ENCODE measurements around the gene SLC2A9.
"Not testable (repeated sequence)": the region's sequence is repeated elsewhere in the genome, so short reads cannot be mapped to it uniquely, and the experiment has no call there.

SLC2A9 gene

GRCh38 chr4:9994246-9994847 is 26.9 kb downstream of the SLC2A9 start:
- no peak for DNase-seq

DNA sequence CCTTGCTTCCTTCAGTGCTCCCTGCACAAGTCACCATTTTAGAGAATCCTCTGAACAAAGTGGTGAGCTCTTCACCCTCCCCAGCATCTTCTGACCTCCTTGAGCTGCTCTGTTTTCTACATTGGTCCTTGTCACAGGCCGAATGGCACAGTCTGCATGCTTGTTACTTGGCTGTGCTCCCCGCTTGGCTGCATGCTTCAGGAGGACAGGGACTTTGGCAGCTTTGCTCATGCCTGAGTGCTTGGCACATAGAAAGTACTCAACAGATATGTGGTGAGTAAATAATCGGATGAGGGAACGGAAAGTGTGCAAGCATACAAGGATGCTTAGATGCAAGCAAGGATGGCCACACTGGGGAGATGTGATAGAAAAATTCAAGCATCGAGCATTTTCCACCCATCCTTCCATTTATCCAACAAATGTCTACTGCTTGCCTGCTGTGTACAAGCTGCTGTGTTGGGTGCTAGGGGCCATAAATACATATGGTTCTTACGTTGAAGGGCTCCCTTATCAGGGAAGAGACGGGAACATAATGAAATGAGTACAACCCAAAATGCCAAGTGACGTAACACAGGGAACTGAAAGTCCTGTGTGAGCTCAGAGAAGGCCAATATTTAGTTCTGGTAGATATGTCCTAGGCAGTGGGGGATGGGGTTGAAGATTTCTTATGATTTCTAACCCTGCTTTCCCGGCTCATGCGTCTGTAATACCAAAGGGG is 31.2 kb downstream of the SLC2A9 start:
- no peak for DNase-seq

DNA sequence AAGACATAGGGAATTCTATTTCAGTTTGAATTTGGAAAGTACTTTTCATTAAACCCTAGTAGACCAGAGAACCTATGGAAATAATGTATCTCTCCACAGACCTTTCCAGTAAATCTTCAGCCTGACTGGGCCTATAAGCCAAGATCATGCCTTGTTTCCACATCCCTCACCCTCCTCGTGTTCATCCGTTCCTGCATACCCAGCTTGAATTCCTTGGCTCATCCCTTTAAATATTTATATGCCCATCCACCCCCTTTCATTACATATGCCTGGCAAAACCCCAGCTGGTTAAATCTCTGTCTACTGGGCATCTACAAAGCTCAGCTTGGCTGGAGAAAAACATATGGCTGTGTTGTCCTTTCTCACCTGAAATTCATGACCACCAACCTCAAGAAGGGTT is 32.4 kb downstream of the SLC2A9 start:
- DNase-seq = no peak

DNA sequence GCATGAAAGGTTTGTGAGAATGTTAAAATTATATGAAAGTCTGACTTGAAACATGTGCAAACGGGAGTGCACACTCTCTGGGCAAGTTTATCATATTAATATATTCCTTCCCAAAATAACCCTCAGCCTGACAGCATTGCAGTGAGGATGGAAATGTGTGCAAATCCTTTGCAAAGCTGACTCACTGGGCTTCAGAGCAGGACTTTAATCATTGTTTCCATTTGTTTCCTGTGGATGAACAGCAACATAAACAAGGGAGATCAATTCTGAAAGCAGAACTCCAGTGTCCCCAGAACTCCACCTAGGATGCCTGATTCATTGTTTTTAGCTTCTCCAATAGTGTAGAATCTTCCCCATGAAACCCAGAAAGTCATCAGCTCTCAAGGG is 32.9 kb downstream of the SLC2A9 start:
- DNase-seq = no peak

DNA sequence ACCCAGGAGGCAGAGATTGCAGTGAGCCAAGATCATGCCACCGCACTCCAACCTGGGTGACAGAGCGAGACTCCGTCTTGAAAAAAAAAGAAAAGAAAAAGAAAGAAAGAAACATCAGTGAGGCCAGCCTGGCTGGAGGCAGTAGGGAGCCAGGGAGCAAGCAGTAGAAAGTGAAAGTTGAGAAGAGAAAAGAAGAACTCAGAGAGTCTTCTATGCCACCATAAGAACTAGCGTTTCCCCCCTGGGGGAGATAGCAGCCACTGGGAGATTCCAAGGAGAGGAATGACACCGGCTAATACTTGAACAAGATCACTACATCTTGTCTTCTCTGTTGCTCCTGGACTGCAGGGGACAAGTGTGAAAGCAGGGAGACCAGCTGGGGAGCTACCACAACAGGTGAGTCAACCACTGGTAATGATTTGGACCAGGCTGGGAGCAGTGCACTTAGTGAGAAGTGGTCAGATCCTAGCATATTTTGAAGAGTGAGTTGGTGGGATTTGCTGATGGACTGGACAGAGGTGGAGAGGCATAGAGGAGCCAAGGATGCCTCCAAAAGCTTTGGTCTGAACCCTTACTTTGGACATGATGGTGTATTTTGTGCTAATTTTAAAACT is 33.4 kb downstream of the SLC2A9 start:
- DNase-seq = no peak

- DNase-seq = no peak
Measured at GRCh38 chr4:9984621-9985020, 36.7 kb downstream of the SLC2A9 start.

DNA sequence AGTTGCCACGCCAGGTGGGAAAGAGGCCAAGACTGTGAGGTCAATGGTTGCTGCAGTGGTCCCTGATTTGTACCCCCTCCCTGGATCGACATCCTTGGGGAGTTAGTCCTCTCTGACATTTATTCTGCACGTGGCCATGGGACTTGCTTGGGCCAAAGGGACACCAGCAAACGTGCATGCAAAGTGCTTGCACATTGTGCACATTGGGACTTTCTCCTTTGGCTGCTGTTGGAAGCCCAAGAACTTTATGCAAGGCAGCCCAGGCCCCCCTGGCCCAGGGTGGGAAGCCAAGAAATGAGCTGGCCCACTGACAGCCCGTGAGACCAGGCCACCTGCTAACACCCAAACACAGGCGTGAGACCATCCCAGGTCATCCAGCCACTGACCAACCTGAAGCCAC is 38.1 kb downstream of the SLC2A9 start:
- DNase-seq = no peak

- not testable (repeated sequence) for DNase-seq
Measured at GRCh38 chr4:9981899-9982298, 39.4 kb downstream of the SLC2A9 start.

GRCh38 chr4:9980898-9981297 is 40.4 kb downstream of the SLC2A9 start:
- no peak for DNase-seq

DNA sequence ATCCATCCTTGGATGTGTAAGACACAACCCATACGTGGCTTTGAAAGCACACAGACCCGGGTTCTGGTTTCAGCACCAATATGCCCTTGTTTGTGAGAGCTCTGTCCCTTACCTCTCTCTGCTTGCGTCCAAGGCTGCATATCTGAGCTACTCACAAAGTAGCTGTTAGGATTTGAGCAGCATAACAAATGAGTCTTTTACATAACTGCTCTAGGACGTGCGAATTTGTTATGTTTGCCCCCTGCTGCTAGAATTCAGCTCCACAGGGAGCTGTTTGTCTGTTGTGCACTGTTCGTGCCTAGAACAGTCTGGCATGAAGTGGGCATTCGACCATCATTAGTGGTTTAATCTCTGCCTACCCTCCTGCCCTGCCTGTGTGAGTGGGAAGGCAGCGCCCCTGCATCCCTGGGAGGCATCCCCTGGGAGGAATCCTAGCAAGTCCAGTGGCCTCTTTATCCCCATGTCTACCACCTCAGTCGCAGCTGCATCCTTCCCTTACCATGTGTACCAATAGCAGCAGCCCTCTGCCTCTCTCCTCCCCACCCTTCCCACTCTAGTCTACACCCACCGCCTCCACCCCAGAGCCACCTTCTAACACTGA is 42.1 kb downstream of the SLC2A9 start:
- no peak for DNase-seq

DNA sequence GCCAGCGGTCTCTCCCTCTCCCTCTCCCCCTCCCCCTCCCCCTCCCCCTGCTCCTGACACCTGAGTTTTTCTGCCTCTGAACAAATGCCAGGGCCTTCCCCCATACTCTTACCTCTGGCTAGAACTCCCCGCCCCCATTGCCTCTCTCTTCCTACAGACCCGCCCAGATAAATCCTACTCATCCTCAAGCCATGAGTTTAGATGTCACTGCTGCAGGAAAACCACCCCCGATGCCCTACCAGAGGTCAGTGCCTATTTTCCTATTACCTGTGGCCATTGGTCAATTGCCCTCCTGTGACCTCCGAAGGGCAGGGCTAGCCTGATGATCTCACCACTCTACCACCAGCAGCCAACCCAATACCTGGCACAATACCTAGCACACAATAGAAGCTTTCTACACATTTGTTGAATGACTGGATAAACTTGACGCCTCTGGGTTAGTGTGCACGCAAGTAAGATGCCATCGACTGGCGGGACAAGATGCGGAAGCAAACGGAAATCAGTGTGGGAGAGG is 43.7 kb downstream of the SLC2A9 start:
- DNase-seq = no peak

DNA sequence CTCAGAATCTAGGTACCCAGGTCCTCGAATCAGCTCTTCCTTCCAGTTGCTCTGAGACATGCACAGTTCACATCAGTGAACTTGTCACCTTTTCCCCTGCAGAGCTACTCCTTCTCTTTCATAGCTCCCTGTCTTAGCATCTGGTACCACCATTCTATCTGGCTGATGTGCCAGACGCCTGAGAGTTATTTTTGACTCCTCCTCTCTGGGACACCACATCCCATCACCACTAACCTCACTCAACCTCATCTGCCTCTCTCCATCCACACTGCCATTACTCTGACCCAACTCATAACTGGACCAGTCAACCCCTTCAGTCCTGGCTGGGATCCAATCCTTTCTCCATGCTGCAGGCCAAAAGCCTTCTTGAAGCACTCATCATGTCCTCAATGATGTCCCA is 44.5 kb downstream of the SLC2A9 start:
- DNase-seq = no peak

DNA sequence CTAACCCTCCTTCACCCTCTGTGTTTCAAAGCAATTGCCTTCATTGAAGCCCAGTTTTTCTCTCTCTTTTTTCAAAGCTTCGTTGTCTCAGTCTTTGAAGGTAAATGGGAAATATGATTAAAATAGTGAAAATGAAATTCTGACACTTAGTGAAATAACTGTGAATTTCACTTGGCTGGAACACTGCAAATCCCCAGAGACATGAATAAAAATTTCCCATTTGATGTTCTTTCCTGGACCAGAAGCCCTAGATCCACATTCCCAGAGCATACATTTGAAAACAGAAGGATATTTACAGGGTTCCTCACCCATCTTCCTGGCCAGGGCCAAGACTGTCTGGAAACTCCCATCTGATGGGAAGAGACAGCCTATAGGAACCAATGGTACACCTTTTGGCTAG is 45.0 kb downstream of the SLC2A9 start:
- DNase-seq = no peak

GRCh38 chr4:9971711-9972110 is 49.6 kb downstream of the SLC2A9 start:
- no peak for DNase-seq

DNA sequence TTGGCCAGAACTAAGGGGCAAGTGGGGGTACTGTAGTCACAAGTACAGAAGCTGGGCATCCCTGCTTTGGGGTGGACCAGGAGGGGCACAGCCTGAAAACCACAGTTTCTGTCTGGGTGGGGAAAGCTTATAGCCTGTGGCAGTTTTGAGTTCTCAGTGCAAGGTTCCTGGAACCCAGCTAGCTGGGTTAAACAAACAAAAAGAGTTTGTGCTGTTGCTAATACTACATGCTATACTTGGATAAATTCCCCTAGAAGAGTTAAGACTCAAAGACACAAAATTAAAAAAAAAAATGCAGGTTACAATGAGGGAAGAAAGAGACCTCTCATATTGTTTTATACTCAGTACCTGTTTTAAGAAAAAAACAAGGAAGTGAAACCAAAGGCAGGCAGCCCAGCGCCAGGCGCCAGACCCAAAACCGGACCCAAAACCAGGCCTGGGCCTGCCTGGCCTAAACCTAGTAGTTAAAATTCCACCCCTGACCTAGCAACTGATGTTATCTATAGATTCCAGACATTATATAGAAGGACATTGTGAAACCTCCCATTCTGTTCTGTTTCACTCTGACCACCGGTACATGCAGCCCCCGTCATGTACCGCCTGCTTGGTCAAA is 50.8 kb downstream of the SLC2A9 start:
- DNase-seq = no peak

DNA sequence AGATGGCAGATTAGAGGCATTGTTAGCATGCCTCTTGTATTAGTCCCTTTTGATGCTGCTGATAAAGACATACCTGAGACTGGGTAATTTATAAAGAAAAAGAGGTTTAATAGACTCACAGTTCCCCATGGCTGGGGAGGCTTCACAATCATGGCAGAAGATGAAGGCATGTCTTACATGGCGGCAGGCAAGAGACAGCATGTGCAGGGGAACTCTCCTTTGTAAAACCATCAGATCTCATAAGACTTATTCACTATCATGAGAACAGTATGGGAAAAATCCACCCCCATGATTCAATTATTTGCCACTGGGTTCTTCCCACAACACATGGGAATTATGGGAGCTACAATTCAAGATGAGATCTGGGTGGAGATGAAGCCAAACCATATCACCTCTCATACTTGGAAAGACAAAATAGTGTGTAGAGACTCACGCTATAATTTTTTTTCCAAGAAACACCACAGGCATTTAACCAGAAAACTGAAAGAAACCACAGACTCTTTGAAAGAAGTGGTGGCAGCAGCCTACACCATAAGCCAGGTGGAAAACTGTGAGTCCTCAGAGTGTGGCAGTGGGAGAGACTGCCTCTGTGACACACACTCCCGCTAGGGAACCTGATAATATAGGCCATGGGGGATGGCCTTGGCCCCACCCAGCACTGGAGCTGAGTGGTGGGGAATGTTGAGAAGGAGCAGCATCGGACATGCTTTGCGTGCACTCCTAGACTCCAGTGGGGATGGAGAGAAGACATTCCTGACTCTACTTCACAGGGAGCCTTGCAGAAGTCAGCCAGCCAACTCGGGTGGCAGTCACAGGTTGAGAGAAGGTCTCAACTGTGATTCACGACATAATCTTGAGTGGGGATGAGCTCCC is 51.5 kb downstream of the SLC2A9 start:
- DNase-seq = no peak

- no peak for DNase-seq
Measured at GRCh38 chr4:9968472-9968871, 52.8 kb downstream of the SLC2A9 start.

DNA sequence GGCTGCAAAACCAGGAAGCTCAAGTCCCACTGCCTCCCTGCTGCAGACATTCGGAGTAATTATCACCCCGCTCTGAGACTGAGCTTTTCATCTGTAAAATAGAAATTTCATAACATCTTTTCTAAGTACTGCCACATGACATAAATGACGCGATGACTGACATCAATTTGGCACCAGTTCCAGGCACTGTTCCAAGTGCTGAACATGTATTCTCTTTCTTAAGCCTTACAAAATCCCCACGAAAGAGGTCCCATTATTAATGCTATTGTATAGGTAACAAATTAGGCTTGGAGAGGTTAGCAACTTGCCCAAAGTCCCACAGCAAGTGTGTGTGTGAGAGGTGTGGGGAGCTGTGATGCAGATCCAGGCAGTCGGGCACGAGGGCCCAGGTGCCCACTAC is 56.4 kb downstream of the SLC2A9 start:
- DNase-seq = no peak

DNA sequence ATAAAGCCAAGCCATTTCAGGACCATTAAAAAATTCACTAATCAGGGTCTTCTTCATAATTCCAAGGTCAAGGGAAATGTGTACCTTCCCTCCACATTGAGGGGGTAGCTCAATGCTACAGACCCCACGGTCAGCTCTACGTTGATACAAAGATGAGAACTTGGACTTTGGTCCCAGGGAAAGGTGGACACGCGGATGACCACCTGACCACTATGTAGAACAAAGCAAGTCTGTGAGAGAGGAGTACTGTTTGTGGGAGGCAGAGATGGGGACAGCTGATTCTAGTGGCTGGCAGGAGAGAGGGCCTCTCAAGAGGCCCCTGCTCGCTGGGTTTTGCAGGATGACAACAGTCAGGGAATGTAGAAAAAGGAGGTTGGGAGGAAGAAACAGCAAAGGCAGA is 58.0 kb downstream of the SLC2A9 start:
- no peak for DNase-seq

DNA sequence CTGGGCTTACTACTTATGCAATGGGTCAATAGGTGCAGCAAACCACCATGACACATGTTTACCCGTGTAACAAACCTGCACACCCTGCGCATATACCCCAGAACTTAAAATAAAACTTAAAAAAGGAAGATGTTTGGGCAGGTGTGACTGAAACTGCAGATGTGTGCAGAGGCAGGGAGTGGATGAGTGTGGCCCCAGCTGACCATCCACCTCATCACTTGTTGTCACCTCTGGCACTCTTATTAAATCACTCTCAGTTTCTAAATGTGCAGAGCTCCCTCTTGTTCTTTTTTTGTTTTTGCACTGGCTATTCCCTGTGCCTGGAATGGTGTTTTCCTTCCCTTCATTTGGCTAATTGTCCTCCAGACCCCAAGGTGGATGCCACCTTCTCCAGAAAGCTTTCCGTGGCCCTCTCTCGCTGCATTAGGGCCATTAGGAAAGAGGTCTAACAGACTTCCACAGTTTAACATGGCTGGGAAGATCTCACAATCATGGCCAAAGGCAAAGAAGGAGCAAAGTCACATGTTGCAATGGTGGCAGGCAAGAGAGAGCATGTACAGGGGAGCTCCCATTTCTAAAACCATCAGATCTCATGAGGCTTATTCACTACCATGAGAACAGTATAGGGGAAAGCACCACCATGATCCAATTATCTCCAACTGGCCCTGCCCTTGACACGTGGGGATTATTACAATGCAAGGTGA is 58.5 kb downstream of the SLC2A9 start:
- no peak for DNase-seq

DNA sequence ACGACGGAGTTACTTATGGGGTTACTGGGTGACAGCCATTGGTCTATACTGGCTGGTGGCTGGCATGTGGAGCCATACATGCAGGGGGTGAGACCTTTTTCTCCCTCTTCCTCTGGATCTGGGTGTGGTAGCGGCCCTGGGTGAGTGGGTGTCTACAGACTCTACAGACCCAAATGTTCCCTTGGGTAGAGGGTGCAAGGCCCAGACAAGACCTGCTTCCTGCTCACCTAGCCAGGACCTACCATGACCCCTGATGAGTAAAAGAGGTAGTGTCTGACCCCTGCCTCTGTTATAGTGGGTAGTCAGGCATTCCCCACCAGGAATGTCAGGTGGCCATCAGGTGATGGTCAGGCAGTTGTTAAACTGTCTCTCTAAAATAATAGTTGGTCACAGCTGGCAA is 66.8 kb downstream of the SLC2A9 start:
- DNase-seq = no peak

DNA sequence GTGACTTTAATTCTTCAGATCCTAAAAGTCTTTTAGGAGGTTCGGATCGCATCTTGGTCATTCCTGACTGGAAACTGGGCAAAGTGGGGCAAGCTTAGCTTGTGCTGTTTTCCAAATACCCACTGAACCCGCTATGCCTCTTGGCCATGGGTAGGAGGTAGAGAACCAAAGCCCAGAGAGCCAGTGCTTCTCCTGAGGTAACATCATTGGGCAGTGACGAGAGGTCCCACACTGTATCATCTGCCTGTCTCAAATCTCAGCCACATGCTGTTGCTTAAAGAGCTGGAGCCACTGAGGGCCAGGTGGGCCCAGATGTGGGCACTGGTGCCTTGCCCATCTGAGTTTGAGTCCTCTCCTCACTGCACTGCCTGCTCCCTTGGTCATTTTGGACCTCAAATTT is 68.2 kb downstream of the SLC2A9 start:
- DNase-seq = no peak

Data from hematopoietic multipotent progenitor cell treated with erythropoietin and hydrocortisone succinate and interleukin-3 and kit ligand, for 6 days (in vitro differentiated cells).